HL-60/S4 treated with retinoic acid at 250 ng/mL for 4 days and 3 days (cell line): Measurements from ENCODE around the gene GPATCH3.
"Not testable (repeated sequence)": the region's sequence is repeated elsewhere in the genome, so short reads cannot be mapped to it uniquely, and the experiment has no call there.

Source experiments
- in situ Hi-C: fragments of 300-500 bp; cut with MboI; formaldehyde crosslinking; loops from 2 replicates; pipeline ENCODE4 v1.7.0; 2022; ENCODE audit warnings: low sequenced_read_pairs

The GPATCH3 gene, protein sequence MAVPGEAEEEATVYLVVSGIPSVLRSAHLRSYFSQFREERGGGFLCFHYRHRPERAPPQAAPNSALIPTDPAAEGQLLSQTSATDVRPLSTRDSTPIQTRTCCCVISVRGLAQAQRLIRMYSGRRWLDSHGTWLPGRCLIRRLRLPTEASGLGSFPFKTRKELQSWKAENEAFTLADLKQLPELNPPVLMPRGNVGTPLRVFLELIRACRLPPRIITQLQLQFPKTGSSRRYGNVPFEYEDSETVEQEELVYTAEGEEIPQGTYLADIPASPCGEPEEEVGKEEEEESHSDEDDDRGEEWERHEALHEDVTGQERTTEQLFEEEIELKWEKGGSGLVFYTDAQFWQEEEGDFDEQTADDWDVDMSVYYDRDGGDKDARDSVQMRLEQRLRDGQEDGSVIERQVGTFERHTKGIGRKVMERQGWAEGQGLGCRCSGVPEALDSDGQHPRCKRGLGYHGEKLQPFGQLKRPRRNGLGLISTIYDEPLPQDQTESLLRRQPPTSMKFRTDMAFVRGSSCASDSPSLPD

DNA sequence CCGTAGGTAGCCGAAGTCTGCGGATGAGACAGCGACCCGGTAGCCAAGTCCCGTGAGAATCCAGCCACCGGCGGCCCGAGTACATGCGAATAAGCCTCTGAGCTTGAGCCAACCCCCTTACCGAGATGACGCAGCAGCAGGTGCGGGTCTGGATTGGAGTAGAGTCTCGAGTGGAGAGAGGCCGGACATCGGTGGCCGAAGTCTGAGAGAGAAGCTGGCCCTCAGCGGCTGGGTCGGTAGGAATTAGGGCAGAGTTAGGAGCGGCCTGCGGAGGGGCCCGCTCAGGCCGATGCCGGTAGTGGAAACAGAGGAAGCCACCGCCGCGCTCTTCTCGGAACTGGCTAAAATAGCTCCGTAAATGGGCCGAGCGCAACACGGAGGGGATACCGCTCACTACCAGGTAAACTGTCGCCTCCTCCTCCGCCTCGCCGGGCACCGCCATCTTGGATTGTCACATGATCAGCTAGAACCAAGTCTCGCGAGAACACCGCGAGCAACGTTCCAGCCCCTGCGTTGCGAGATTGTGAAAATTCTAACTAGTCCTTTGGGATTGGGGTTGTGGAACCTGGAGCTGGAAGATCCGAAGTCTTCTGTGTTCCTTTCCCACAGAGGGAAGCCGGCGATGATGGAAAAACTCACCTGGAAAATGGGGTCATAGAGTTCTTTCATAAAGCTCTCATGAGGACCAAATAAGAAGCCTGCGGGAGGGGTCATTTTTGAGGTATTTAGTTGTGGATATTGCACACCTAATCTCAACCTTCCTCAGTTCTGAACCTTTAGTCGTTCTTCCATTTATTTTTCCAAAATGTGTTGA is at the start of gene GPATCH3:
GPATCH3 (minus strand) TSS at position 467 of the 814 bp plus-strand sequence; CDS start at position 442, 25 bp downstream.
- in situ Hi-C loops: no loop called here

DNA sequence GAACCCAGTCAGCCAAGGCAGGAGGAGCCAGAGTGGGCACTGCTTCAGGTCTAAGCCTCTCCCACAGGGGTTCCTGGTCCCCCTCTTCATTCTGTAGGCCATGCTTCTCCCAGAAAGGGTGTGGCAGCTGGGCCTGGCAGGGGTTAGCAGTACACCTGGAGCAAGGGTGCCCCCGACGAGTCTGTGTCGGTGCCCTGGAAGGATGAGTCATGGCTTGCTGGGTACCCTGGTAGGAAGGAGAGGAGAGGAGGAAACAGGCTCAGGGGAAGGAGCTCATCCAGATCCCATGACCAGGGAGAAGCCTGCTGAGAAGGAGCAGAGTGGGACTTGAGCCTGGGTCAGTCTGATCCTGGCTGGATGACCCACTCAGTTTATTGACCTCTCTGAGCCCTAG is 49.7 kb upstream of the GPATCH3 start:
- in situ Hi-C loops: no loop called here

DNA sequence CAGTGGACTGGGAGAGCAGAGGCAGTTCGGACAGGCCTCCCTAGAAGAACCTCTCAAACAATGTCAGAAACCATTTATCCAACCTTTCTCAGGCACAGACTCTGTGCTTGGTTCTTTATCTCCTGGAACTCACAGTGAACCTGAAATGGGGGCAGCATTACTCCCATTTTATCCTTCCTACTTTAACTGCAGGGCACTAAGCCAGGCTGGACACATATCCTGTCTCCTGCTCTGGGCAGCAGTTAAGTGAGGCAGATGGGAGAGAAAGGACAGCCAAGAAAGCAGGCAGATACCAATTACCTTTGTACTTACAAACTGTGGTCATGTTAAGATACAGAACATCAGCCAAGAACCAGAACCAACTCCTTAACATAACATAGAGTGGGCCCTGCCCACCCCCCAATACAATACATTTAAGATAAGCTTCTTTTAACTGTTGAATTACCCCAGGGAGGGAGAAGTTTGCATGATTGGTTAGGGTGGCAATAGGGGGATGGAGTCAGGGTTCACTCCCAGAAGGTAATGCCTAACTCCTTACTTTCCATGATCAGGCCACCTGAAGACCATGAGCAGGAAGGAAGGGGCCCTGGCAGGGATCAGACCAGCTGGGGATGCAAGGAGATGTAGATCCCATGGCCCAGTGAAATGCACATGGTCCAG is 49.1 kb upstream of the GPATCH3 start:
- in situ Hi-C loops: no loop called here

DNA sequence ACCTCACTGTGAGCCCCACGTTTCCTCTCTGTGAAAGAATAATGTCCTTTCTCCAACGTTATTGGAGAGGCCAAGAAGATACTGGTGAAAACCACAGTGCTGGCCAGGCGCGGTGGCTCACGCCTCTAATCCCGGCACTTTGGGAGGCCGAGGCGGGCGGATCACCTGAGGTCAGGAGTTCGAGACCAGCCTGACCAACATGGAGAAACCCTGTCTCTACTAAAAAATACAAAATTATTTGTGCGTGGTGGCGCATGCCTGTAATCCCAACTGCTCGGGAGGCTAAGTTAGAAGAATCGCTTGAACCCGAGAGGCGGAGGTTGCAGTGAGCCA is 48.4 kb upstream of the GPATCH3 start:
- in situ Hi-C loops: not testable (repeated sequence)

DNA sequence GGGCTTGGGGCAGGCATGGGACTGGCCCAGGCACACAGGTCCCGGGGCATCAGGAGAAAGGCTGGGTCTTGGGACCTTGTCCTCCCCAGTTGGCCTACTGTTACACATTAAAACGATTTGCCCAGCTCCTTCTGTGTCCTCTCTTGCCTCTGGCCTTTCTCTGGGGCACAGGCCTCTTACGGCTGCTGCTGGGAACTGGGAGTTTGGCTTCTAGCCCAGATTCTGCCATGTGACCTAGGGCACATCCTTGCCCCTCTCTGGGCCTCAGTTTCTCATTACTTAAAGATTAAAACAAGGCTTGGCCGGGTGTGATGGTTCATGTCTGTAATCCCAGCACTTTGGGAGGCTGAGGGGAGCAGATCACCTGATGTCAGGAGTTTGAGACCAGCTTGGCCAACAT is 46.0 kb upstream of the GPATCH3 start:
- in situ Hi-C loops: no loop called here

DNA sequence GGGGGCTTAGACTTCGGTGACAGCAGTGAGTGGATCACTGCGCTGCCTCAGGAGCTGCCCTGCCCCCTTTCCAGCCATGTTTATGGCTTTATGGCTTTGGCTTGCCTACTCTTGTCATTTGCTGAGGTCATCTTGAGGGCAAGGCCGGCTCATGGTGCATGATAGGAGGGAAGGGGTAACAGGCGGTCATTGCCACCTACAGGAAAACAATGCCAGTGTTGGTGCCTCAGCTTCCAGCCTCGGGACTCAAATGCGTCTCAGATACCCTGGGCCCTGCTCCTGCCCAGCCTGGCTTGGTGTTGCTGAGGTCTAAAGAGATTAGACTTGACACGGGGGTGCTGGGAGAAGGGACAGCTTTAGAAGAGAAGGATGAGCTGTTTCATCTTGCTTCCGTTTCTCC is 45.5 kb upstream of the GPATCH3 start:
- in situ Hi-C loops: no loop called here

DNA sequence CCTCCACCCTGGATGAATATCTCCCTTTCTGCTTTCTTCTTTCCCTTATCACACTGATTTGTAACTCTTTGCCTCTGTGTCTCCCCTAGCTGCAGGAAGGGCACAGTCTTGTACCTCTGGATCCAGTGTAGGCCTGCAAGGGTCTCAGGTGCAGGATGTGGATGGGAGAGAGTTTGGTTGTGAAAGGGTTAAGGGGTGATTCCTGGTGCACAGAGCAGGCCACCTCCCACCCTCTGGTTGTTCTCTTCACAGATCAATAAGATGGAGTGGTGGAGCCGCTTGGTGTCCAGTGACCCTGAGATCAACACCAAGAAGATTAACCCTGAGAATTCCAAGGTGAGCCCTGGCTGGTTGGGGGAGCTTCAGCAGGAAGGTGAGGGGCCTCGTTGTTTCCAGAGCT is 44.9 kb upstream of the GPATCH3 start:
- in situ Hi-C loops: no loop called here

DNA sequence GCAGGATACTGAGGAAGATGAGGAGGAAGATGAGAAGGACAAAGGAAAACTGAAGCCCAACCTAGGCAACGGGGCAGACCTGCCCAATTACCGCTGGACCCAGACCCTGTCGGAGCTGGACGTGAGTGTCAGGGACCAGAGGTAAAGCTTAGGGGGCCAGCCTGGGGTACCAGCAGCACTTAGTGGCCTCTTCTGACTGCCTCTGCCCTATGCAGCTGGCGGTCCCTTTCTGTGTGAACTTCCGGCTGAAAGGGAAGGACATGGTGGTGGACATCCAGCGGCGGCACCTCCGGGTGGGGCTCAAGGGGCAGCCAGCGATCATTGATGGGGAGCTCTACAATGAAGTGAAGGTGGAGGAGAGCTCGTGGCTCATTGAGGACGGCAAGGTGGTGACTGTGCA is 42.4 kb upstream of the GPATCH3 start:
- in situ Hi-C loops: no loop called here

DNA sequence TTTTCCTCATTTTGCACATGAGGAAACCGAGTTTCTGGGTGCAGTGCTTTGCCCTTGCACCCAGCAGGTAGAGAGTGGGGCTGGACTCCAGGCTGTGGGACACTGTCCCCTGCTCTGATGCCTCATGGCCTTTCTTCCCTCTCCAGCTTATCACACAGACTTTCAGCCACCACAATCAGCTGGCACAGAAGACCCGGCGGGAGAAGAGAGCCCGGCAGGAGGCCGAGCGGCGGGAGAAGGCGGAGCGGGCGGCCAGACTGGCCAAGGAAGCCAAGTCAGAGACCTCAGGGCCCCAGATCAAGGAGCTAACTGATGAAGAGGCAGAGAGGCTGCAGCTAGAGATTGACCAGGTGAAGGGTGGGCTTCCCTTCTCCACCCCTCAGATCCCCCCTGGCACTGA is 41.0 kb upstream of the GPATCH3 start:
- in situ Hi-C loops: no loop called here

DNA sequence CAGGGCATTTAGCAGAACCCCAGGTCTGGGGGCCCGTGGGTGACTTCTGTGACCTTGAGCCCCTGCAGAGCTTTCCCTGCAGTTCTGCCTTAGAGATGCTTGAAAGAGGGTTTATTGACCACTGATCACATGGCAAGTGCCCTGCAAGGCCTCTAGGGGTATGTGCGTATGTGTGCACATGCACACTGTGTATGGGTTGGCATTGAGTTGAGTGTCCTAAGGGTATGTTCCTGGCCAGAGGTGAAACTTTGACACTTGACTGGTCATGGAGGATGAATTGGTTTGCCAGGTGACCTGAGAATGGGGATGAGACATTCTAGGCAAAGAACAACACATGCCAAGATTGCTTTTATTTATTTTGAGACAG is 38.4 kb upstream of the GPATCH3 start:
- in situ Hi-C loops: no loop called here

DNA sequence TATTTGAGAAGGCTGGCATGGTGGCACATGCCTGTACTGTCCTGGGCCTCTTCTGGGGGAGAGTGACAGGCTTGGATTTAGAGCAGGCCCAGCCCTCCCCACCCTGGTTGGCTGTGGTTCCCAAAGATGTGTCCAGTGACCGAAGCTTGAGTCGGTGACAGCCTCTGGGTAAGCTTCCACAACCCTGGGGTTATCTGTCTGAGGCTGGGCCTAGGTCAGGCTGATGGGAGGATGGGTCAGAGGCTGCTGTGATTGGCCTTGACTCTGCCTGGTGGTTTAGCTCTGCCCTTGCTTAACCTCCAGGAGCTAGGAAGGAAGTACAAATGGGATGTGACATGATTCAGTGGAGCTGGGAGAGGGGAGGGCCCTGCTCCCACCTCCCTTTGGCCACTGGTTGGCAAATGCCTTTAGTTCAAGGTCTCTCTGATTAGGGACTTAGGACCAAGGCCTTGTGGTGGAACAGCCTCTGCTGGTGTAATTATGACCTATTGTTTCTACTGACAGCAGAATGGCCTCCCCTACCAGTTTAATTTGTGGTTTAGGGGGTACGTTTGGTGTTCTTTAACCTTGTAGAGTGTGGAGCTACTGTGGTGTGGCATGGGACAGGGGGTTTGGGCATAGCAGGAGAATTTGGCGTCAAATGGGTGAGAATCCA is 37.9 kb upstream of the GPATCH3 start:
- in situ Hi-C loops: no loop called here

DNA sequence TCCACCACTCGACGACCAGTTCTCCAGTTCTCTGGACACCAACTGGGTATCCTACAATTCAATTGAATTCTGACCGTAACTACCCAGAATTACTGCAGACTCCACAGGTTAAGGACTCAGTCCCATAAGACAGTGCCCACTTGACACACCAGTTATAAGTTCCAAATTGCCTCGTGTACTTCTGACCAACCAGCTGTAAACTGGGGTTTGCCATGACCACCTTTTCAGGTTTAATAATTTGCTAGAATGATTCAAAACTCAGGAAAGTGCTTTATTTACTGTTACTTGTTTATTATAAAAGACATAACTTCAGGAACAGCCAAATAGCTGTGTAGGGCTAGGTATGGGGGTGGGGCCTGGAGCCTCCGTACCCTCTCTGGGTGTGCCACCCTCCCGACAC is 36.6 kb upstream of the GPATCH3 start:
- in situ Hi-C loops: no loop called here

DNA sequence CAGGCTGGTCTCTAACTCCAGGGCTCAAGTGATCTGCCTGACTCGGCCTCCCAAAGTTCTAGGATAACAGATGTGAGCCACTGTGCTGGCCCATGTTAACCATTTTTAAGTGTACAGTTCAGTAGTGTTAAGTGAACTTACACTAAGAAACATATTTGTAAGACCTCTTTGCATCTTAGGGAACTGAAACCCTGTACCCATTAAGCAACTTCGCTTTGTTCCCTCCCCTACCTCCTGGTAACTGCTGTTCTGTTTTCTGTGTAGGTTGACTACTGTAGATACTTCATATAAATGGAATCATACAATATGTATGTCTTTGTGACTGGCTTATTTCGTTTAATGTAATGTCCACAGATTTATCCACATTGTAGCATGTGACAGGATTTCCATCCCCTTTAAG is 32.3 kb upstream of the GPATCH3 start:
- in situ Hi-C loops: no loop called here

DNA sequence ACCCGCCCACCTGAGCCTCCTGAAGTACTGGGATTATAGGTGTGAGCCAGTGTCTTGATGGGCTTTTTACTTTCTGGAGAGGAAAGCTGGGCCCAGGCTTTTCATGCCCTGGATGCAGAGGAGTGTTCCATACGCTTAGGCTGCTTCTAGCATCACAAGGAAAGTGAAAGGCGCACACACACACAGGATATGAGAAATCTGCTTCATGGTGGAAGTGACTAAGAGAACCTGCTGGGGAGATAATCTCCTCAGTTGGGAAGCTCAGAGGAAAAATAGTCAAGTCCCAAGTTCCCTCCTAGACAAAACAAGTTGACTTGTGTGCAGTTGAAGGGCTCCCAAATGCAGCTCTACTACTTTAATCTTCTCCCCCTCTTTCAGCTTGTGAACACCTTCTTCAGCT is 23.4 kb upstream of the GPATCH3 start:
- in situ Hi-C loops: no loop called here

DNA sequence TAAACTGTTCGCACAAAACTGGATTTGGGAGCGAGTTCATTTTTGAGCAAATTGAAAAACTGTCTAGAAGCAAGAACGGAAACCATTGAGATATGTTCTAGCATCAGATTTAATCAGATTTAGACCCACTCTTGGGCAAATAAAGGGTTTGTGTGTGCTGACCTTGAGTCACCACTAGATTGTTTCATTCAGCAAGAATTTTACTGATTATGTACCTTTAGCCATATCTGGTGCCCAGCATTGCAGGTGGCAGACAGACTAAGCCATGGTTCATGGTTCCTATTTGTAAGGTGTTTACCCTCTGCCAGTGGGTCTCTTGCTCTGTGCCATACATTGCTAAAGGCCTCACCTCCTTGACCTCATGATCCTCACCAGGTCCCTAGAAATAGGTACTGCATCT is 22.6 kb upstream of the GPATCH3 start:
- in situ Hi-C loops: no loop called here

DNA sequence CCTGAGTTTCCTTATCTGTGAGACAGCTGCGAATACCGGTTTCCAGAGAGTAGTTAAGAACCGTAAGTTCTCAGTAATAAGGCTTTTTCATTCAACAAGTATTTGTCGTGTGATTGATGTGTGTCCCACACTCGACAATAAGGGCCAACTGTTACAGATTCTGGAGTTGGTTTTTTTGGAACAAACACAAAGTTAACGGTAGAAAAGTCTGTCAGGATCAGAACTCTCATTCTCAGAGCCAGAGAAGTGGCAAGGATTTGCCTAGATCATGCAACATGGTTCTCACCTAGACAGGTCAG is 22.1 kb upstream of the GPATCH3 start:
- in situ Hi-C loops: no loop called here

DNA sequence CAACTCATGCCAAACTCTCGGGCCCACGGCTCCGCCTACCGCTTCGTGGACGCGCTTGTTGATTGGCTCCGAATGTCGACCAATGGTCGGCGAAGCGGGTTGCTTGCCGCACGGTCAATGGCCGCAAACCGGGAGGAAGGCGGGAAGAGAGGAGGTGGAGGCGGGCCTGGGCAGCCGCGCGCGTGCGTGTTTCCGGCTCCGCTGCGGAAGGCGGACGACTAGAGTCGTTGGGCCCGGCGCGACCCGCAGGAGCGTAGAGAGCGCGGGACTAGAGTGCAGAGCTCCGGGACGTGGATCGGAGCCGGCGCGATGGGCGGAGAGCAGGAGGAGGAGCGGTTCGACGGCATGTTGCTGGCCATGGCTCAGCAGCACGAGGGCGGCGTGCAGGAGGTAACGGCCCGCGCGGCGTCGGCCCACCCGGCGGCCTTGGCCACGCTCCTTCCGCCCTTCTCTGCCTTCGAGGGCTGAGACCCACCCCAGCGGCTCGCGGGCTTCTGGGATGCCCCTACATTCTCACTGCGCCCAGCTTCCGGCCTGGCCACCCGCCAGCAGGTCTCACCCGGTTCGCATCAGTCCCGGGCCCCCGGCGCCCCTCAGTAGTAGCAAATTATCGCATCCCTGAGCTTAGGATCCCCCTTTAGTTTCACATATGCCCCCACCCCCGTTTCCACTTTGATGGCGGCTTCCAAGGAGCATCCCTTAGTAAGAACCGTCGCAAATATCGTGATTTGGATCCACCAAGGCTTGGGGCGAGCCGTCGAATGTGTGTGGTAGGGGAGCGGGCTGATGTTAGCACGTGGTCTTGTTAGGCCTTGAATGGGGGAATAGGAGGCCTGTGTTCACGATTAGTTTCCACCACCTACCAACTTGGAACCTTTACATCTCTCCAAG is 21.5 kb upstream of the GPATCH3 start, which contains the start of gene NUDC:
NUDC (plus strand) TSS at position 204 of the 891 bp plus-strand sequence; CDS start at position 310, 106 bp downstream.
- in situ Hi-C loops: no loop called here

DNA sequence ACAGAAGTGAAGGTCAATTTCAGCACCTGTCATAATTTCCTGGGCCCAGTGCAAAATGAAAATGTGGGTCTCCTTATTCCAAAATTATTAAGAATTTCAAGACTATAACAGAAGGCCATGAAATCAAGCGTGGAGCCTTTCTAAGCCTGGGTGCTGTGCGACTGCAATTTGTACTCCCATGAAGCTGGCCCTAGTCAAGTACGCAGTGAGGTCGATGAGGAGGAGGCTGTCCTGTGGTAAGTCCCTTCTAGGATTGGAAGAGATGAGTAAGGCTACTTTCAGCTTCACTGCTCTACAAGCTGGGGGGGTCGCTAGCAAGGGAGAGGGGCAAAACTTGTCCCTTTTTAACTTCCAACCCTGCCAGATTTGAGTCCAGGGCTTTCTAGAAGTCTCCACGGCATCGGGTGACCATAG is 20.9 kb upstream of the GPATCH3 start:
- in situ Hi-C loops: no loop called here

DNA sequence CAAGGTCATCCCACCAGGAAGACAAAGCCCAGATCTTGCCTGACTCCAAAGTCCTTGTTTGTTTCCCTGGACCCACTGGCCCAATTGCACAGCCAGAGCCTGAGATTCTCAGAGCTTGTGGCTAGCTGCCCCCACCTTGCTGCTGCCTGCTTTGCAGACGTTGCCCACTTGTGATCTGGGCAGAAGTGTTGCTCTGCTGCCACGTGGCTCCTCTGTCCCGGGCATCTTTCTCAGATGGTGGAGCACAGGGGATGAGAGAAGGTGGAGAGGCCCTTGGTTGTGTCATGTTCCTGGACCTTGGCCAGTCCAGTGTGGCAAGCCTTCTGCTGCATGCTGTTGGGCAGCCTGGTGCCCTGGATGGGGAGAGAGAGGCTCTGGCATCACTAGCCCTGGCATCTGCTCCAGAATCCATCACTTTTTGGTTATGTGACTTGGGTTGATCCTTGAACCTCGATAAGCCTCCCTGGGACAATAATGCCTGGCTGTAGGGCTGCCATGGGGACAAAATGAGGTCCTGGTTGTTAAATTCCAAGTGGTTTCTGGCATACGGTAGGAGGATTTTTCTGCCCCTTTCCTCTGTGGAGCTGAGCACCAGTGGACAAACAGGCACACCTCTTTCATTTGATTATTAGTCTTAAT is 15.1 kb upstream of the GPATCH3 start:
- in situ Hi-C loops: no loop called here
